ENCODE results near the gene GAS6.
"Not testable (repeated sequence)": the region's sequence is repeated elsewhere in the genome, so short reads cannot be mapped to it uniquely, and the experiment has no call there.

The GAS6 gene

DNA sequence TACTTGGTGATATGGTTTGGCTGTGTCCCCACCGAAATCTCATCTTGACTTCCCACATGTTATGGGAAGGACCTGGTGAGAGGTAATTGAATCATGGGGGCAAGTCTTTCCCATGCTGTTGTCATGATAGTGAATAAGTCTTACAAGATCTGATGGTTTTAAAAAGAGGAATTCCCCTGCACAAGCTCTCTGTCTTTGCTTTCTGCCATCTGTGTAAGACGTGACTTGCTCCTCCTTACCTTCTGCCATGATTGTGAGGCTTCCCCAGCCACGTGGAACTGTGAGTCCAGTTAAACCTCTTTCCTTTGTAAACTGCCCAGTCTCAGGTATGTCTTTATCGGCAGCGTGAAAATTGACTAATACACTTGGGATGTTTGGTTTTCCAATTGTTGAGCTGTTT lies 4.0 kb upstream of the GAS6 start:
- not testable (repeated sequence) for DNase-seq (ENCODE audit: low read depth, low spot score)

DNA sequence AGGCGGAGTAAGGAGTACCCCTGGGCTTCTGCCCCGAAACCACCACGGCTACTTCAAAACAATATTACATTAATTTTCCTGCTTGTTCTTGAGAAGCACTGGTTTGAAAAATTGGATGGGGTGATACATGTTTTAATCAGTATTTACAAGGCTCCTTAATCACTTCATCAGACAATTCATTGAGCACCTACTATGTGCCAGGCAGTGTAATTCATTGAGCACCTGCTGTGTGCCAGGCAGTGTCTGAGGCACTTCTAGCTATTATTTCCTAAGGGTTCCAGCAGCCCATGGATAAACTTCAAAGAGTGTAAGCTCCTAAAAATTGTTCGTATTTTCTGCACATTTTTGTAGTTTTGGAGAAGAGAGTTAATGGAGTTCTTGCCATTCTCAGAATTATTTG lies 1.6 kb upstream of the GAS6 start:
- DNase-seq (ENCODE audit: low read depth, low spot score) = no peak

DNA sequence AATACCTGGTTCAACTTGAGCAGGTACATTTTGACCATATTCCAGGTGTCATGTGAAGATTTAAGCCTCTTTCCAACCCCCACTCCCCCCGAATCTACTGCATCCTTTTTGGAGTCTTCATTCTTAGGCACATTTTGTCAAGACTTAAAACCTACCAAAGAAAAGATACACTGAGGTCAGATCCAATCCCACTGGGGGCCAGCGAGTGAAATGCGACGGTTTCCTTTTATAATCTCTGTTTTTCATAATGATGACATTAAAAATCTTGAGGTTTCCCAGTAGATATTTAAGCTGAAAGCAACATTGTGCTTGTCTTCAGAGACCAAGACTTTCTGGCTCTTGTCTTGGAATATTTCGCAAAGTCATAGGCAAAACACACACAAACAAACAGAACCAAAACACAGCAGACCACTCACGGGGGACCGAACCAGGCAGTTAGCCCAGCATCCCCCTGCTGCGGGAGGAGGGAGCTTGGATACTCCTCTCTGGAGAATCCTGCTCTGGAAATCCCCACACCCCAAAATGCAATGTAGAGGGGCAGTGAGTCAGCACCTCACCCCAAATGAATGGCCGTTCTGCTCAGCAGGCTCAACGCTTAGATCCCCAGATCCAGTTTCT lies 506 bp upstream of the GAS6 start:
- DNase-seq (ENCODE audit: low read depth, low spot score) = no peak

DNA sequence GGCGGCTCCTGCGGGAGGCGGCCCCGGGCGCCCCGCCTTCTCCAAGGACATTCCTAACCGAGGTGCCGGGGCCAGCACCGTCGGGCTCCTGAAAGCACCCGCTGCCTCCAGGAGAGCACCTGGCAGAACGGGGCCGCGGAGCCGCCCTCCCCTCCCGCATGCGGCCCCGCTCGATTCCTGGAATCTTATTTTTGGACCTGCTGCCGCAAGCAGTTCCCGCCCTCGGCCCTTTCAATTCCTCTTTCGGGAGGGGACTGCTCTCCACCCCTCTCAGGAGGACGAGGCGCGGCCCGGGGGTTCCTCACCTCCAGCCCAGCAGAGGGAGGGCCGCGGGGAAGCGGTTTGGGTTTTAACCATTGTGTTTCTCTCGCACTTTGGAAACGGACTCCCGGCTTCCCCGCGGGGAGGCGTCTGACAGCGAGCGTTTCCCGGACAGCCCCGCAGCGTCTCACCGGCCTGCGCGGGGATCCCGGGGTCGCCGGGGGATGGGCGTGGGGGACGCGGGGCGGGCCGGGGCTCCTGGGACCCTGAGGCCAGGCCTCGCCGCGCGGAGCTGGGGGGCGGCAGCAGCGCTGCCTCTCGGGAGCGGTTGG lies 849 bp downstream of the GAS6 start:
- no peak for DNase-seq (ENCODE audit: low read depth, low spot score)

DNA sequence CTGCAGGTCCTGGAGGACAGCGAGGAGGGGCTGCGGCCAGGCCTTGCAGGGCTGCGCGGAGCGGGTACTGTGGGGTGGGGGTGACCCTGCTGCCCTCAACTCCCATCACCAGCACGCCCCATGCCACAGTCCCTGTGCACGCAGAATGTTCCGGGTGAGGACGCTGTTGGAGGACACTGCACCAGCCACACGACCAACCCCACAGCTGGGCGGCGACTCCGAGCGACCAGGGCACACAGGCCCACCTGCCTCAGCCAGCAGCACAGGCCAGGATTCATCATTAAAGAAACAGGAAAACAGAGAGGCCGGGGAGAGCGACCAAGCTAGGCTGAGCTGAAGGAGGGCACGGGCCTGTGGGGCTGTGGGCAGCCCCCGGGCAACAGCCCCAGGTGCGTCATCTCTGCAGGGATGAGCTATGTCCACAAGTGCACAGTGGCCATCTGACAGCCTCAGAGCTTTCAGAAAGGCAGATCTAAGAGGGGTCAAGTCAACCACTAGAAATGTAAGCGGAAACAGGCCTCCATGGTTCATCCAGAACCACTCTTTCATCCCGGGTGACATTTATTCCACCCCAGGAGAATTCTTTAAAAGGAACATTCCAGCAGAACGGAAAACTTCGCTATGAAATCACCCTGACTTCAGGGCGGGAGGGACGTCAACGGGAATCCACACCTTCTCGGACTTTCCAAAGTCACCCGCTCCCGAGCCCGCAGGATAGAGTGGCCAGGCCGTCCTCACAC lies 1.5 kb downstream of the GAS6 start:
- DNase-seq (ENCODE audit: low read depth, low spot score) = no peak

DNA sequence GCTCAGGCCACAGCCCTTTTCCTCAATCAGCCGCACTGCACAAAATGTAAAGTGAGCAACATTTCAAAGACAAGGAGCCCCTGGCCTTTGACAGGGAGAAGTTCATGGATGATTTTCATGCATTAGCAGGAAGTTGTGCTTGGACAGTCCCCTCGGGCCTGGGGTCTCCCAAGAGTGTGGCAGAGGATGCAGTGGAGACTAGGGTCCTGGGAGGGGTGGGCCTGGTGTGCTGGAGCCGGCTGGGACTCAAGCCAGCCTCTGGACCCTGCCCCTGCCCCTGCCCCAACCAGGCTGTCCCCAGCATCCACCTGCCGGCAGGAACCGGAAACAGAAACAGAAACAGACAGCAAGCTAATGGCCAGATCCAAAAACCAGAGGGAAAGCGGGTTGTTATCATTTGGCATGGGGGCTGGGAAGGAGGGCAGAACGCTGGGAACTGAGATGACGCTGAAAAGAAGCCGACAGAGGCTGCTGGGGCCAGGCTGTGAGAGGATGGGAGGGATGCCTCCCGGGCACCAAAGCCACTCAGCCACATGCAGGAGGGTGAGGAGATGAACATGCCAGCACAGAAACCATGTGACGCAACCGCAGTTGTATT lies 2.3 kb downstream of the GAS6 start:
- no peak for DNase-seq (ENCODE audit: low read depth, low spot score)

DNA sequence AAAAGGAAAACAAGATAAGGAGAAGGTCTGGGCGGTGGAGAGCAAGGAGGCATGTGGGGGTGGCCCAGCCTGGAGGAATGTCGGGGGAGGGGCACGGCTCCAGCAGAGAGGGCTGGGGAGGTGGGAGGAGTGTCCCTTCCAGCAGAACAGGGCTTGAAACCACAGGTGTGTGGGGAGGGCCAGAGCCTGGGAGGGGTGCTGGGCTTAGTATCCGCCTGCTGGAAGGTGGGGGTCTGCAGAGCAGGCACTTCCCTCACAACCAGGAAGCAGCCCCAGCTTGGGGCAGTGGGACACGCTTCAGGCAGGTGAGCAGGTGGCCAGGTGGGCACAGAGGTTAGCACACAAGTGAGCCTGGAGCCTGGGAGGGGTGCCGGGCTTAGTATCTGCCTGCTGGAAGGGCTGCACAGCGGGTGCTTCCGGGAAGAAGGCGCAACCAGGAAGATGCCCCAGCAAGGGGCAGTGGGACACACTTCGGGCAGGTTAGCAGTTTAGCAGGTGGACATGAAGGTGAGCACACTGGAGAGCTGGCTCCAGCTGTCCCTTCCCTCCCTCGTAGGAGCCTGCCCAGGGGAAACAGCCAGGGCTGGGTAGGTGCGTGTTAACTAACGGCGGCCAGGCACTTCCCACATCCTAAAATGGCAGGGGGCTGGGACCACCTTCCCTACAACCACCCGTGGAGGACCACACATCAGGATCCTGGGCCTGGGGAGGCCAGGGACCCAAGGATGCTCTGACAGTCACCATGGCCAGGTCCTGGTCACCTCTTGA lies 3.0 kb downstream of the GAS6 start:
- DNase-seq (ENCODE audit: low read depth, low spot score) = no peak

DNA sequence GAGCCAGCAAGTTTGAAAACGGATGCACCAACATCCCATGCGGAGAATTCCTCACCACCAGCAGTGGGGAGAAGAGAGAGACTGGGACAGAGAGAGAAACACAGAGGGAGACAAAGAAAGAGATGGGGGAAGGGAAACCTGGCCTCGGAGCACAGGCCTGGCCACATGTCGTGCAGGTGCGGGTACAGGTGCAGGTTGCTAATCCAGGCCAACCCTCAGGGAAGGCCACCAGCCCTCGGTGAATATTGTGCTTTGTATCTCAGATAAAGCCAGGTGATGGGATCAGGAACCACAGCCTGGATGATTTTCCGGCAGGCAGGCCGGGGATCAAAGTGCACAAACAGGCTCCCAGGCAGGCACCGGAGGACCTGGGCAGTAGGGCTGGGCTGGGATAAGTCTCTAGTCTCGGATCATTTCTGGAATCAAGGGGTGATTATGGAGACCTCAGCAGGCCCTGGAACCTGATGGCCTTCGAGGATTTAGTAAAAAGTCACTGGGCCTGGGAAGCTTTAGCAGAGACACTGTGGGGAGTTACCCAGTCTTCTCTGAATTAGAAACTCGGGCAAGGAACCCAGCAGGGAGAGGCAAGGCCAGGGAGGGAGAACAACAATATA lies 3.7 kb downstream of the GAS6 start:
- DNase-seq (ENCODE audit: low read depth, low spot score) = no peak

DNA sequence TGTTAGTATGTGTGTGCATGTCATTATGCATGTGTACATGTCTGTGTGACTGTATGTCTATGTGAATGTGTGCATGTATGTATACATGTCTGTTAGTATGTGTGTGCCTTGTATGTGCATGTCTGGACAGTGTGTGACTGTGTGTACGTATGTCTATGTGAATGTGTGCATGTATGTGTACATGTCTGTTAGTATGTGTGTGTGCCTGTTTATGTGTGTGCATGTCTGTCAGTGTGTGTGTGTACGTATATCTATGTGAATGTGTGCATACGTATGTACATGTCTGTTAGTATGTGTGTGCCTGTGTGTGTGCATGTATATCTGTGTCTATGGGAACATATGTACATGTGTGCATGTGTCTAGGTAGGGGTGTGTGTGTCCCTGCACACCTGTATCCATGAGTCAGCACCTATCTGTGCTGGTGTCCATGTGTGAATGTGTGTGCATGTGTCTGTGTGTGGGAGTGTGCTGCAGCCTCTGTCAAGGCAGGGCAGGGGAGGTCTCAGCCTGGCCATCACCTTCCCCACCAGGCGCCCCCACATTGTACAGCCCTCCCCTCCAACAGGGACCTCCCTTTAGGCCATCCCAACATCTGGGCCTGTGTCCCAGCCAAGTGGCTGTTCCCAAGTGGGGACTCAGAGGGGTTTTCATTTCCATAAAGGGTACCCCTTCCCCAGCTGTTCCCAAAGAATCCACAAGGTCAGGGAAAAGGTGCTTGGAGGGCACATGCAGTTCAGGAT lies 4.4 kb downstream of the GAS6 start:
- no peak for DNase-seq (ENCODE audit: low read depth, low spot score)

DNA sequence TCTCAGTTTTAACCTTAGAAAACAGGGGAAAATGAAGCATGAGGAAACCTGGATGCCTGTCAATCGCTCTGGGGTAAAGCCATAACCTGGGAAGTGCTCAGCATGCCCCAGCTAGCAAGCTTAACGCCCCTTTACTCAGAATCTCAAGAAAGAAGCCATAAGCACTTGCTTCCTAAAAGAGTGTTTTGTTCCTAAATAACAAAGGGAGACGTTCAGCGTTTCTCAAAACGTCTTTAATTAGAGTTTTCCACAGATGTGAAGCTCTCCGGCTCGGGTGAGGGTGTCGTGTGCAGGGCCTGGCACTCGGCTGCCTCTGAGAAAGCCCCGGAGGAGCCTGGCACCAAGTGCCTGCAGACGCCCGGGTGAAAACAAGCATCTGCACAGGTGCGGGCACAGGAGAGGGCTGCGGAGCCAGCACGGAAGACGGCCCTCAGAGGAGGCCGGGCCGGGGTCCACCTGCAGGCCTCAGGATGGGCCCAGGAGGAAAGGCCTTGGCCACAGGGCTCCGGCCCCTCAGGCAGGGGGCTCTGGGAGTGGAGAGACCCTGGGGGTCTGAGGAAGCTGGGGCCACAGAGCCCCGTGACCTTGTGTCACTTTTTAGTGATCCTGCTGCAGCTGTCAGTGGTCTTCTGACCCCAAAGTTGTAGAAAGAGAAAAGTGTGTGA lies 6.2 kb downstream of the GAS6 start:
- DNase-seq (ENCODE audit: low read depth, low spot score) = no peak

DNA sequence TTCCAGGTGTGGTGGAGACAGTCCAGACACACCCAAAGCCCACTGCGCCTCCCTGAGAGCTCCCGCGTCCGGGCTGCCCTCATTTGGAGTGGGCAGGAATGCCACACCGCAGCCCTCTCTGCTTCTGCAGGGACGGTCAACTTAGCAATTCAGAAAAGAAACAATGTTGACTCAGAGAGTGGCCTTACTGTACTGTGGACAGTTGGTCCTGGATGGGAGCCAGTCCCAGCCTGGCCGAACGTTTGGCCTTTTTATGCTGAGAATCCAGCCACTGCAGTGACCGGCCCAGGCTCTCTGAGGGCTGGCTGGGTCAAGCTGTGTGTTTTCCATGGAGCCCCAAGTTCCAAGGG lies 7.2 kb downstream of the GAS6 start:
- no peak for DNase-seq (ENCODE audit: low read depth, low spot score)

DNA sequence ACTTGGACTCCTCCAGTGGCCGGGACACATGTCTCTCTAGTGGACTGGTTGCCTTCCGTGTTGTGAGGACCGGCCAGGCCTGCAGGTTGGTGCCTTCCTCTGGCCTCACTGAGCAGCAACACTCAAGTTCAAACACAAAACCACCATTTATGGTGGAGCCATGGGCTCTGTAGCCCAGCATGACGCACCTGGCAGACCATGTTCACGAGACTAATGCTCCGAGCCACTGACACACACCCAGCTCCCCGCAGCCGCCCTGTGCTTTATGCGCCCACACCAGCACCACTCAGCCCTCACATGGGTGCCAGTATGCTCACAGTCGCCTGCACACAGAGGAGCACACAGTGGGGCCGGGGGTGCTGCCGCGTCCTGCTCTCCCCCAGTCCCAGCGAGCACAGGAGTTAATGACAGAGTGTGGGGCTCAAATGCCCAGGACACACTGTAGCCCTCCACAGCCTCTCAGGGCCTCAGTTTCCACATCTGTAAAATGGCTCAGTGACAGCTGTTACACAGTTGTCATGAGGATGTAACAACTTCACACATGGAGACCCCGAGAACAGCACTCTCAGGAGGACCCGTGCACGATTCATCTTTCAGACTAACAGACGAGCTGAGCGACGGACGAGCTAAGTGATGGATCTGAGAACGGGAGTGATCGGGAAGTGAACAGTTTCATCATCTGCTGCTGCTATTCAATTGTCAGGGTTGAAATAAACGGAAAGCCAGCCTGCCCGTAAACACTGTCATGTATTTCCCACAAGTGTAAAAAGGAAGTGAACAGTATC lies 7.8 kb downstream of the GAS6 start:
- no peak for DNase-seq (ENCODE audit: low read depth, low spot score)

DNA sequence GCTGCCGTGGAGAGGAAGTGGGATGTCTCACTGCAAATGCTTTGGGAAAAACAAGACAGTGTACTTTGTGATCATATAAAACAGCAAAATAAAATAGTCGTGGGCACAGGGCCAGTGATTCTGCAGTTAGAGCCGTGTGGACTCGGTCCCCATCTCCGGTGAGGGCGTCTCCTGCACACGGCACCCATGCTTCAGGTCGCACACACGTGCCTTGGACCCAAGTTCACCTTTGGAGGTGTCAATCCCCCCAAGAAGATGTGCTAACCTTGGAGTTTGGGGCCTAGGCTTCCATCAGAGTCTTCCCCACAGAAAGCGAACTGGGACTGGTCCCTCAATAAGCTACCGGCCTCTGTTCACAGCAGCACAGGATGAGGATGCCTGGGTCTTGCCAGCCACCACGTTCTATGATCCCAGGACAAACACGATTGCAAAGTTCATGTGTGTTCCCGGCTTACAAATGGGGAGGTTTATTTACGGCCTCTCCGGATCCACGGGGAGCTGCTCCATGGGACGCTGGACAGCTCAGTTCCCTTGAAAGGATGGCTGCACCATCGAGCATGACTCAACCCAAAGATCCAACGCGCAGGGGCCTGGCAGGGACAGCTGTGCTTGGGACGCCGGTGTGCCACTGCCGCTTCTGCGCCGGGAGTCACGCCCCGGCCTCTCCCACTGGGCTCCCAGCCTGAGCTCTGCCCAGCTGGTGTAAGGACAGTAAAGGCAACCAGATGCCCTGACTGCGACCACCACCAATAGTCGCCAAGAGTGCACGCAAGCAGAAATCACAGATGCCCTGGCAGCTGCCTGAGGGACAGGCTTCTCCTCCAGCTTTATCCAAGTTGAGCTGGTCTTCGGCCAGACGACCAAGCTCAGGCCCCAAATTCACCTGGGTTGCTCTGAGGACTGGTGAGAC lies 8.6 kb downstream of the GAS6 start:
- DNase-seq (ENCODE audit: low read depth, low spot score) = no peak

DNA sequence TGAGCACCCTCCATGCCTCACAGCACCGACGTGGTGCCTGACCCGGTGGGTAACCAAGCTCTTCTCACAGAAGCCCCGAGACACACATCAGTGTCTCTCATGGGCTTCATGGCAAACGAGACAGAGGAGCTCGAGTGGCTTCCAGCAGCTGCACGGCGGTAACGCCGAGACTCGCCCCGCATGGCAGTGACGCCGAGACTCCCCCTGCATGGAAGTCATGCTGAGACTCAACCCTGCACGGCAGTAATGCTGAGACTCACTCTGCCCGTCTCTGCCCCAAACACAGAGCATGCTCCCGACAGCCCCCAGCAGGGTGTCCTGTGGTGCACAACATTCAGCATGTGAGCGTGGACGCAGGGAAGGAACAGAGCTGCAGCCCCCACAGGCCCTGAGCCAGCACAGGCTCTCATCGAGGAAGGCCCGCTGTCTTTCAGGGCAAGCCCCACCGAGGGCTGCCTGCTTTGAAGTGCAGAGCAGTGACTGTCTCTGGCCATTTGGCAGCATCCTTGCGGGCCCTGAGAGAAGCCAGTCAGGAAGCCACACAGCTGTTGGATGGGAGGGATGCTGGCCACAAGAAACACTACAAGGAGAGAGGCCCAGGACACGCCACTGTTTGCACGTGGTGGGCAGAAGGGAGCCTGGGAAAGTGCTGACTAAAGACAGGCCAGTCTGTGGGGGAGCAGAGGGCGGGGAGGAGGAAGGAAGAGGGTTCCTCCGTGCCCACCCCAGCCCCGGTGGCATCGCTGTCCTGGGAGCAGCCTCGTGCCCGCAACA lies 9.5 kb downstream of the GAS6 start:
- peak; percentile 71 for DNase-seq (ENCODE audit: low read depth, low spot score)

DNA sequence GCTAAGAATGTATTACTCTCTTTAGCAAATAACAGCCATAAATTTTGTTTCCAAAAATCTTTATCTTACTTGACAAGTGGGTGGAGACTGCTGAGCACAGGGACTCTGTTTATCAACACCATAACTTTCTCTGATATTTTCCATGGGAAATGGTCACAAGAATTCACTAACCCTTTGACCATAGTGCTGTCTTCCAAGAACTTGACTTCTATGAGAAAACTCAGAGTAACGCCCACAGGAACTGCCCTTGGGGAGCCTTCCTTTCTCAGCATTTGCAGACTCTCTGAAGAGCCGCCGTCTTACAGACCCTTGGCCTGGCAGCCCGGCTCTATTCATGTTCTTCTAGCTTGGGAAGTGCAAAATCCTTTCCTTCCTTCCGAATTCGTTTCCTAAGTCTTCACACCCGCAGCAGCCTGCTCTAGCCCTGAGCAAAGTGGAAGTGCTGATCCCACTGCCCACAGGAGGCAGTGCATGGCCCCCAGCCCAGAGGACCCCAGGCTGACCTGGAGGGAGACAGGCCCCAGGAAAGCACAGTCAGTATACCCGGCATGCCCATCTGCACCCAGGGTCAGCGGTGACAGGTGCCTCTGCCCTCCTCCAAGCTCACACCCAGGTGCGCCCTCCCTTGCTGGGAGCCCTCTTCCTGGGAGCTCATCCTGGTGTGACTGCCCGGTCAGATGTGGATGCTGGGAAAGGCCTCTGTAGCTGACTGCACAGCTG lies 10.2 kb downstream of the GAS6 start:
- DNase-seq (ENCODE audit: low read depth, low spot score) = no peak

DNA sequence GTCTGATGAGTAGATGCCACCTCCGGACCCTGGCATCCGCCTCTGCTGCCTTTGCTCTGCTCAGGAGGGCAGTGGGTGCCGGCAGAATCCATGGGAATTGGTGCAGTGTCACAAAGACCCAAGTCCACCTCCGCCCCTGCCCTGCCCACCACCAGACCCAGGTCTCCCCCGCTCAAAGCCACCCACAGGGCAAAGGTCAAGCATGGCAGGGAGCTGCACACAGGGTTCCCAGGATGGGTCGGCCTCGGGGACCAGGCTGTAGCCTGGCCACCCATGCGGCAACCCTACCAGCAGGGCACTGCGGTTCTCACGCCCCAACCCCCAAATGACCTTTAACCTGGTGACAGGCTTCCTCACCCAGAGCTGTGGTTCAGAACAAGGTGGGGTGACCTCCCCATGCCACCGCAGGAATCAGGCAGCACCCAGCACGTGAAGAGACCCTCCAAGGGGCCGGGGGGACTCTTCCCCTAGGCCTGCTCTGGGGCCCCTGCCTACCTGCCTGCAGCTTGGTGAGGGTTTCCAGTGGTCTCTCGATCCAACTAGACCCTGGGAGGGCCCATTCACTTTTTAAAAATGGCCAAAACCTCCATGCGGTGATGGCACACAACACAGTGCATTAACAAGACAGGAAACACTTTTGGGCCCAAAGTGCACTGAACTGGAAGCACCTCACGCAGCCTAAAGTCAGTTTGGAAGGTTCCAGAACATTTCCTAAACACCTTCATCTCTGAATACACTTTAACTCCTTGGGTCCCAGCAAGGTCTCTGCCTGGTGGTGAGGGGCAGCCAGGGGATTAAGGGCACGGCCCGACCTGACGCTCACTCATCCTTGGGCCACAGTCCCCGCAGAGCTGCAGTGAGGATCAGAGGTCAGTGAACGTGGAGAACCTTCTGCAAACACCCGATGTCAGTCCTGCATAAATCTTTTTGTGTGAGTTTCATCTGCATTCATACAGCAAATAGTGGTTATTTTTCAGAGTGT lies 11.0 kb downstream of the GAS6 start:
- no peak for DNase-seq (ENCODE audit: low read depth, low spot score)
